Raji (cell line): ENCODE measurements around the gene ZSCAN10.

Experiments
- POLR2A ChIP-seq: IDR thresholded peaks from 2 replicates; pipeline ENCODE4 v1.6.1; 2011; ENCODE audit warnings: low read depth, low read length, control low read depth; ENCODE audit not compliant: insufficient read depth

The ZSCAN10 gene

DNA sequence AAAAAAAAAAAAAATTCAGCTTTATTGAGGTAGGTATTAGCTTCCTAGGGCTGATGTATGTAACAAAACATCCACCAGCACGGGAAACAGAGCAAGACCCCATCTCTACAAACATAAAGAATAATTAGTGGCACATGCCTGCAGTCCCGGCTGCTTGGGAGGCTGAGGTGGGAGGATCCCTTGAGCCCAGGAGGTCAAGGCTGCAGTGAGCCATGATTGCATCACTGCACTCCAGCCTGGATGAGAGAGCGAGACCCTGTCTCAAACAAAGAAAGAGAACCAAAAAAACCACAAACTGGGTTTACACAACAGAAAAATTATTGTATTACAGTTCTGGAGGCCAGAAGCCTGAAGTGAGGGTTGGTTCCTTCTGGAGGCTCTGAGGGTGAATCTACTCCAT, 56.7 kb downstream of the ZSCAN10 start:
- TF ChIP-seq POLR2A: no peak

DNA sequence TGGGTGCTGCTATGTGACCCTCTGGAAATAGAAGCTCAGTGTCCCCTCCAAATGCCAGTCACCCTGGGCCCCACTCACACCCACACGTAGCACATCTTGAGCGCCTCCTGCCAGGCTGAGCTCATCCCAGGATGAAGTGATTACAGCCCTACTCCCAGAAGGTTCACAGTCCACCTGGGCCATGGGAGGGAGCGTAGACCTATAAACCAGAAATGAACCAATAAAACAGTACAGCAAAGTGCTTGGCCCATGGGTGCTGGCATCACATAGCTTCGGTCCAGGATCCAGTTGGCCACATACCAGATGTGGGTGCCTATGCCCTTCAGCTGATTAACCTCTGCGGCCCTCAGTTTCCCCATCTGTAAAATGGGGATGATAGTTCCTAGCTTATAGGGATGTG, 60.2 kb downstream of the ZSCAN10 start:
- TF ChIP-seq POLR2A: no peak
